ENCODE results near the gene PDAP1. TPM values are rescaled to one million over a fixed set of nuclear protein-coding genes. Genes with fewer than 3 reads are reported as not detected.

PDAP1 gene
- polyA plus RNA-seq, 1 of the 3 experiments (the other 2 are of a cell fraction) = 389 TPM

DNA sequence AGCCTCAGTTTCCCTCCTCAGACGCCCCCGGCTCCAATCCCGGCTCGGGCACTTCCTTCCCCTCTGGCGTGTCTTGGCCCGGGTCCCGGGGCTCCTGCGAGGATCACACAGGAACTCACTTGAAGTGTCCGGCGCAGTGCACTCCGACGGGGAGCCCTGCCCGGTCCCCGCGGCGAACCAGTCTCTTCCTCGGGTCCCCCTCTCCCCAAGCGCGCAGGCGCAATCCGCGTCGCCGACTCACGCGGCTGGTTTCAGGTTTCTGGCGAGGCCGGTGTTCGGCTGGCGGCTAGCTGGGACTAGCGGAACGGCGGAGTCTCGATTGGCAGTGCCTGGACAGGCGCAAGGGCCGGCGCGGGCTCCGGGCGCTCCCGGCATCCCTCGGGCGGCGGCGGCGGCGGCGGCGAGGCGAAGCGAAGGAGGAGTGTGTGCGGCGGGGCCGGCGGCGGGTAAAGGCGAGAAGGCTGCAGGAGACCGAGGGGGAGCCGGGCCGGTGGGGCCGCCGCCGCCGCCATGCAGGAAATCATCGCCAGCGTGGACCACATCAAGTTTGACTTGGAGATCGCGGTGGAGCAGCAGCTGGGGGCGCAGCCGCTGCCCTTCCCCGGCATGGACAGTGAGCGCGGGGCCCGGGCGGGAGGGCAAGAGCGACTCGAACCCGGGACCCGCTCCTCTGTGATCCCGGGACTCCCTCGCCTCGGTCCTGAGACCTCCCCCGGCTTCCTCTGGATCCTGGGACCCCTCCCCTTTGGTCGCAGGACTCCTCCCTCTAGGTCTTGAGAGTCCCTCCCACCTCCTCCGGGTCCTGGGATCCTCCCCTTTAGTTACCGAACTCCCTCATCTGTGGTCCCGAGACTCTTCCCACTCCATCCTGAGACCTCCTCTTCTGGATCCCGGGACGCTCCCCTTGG lies 30.4 kb upstream of the PDAP1 start, which contains the start of the genes CPSF4 and PTCD1 (continued):
- no peak for TF ChIP-seq EZH2phosphoT487 (IDR thresholded peaks at IDR 0.05; ENCODE audit: borderline replicate concordance, low read depth)
- TF ChIP-seq RCOR1 (IDR thresholded peaks at IDR 0.05; ENCODE audit: low read length) = no peak
- peak; percentile 84 for TF ChIP-seq POLR2AphosphoS5 (IDR thresholded peaks at IDR 0.05; ENCODE audit: low read depth, low read length)
- no peak for TF ChIP-seq SMC3 (IDR thresholded peaks at IDR 0.05; ENCODE audit: low read depth, low read length)
- TF ChIP-seq GATA2 (CRISPR knock-in tag; IDR thresholded peaks at IDR 0.05) = no peak
- TF ChIP-seq, protein P1, sequence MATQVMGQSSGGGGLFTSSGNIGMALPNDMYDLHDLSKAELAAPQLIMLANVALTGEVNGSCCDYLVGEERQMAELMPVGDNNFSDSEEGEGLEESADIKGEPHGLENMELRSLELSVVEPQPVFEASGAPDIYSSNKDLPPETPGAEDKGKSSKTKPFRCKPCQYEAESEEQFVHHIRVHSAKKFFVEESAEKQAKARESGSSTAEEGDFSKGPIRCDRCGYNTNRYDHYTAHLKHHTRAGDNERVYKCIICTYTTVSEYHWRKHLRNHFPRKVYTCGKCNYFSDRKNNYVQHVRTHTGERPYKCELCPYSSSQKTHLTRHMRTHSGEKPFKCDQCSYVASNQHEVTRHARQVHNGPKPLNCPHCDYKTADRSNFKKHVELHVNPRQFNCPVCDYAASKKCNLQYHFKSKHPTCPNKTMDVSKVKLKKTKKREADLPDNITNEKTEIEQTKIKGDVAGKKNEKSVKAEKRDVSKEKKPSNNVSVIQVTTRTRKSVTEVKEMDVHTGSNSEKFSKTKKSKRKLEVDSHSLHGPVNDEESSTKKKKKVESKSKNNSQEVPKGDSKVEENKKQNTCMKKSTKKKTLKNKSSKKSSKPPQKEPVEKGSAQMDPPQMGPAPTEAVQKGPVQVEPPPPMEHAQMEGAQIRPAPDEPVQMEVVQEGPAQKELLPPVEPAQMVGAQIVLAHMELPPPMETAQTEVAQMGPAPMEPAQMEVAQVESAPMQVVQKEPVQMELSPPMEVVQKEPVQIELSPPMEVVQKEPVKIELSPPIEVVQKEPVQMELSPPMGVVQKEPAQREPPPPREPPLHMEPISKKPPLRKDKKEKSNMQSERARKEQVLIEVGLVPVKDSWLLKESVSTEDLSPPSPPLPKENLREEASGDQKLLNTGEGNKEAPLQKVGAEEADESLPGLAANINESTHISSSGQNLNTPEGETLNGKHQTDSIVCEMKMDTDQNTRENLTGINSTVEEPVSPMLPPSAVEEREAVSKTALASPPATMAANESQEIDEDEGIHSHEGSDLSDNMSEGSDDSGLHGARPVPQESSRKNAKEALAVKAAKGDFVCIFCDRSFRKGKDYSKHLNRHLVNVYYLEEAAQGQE (IDR thresholded peaks at IDR 0.05; ENCODE audit: low read depth, low read length) = peak; percentile 27; the same call in 1 of the 2 replicates
- TF ChIP-seq, protein P2, sequence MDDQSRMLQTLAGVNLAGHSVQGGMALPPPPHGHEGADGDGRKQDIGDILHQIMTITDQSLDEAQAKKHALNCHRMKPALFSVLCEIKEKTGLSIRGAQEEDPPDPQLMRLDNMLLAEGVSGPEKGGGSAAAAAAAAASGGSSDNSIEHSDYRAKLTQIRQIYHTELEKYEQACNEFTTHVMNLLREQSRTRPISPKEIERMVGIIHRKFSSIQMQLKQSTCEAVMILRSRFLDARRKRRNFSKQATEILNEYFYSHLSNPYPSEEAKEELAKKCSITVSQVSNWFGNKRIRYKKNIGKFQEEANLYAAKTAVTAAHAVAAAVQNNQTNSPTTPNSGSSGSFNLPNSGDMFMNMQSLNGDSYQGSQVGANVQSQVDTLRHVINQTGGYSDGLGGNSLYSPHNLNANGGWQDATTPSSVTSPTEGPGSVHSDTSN (IDR thresholded peaks at IDR 0.05) = peak; percentile 49
- TF ChIP-seq SIN3A (IDR thresholded peaks at IDR 0.05; ENCODE audit: borderline replicate concordance, low read depth, low read length) = peak; percentile 94; the same call in 1 of the 2 replicates
- TF ChIP-seq RFX5 (IDR thresholded peaks at IDR 0.05; ENCODE audit: low read length) = no peak
- TF ChIP-seq NFIC (IDR thresholded peaks at IDR 0.05; ENCODE audit: borderline replicate concordance) = peak; percentile 33; the same call in 1 of the 2 replicates
- no peak; the same call in 1 of the 2 replicates for TF ChIP-seq RAD21 (IDR thresholded peaks at IDR 0.05; ENCODE audit: low read length)
- TF ChIP-seq, protein P3, sequence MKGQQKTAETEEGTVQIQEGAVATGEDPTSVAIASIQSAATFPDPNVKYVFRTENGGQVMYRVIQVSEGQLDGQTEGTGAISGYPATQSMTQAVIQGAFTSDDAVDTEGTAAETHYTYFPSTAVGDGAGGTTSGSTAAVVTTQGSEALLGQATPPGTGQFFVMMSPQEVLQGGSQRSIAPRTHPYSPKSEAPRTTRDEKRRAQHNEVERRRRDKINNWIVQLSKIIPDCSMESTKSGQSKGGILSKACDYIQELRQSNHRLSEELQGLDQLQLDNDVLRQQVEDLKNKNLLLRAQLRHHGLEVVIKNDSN (IDR thresholded peaks at IDR 0.05; ENCODE audit: borderline replicate concordance, low read depth) = peak; percentile 62
- TF ChIP-seq, protein P4, sequence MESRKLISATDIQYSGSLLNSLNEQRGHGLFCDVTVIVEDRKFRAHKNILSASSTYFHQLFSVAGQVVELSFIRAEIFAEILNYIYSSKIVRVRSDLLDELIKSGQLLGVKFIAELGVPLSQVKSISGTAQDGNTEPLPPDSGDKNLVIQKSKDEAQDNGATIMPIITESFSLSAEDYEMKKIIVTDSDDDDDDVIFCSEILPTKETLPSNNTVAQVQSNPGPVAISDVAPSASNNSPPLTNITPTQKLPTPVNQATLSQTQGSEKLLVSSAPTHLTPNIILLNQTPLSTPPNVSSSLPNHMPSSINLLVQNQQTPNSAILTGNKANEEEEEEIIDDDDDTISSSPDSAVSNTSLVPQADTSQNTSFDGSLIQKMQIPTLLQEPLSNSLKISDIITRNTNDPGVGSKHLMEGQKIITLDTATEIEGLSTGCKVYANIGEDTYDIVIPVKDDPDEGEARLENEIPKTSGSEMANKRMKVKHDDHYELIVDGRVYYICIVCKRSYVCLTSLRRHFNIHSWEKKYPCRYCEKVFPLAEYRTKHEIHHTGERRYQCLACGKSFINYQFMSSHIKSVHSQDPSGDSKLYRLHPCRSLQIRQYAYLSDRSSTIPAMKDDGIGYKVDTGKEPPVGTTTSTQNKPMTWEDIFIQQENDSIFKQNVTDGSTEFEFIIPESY (IDR thresholded peaks at IDR 0.05; ENCODE audit: borderline replicate concordance, low read depth) = peak; percentile 67; the same call in 1 of the 2 replicates
- TF ChIP-seq RXRA (IDR thresholded peaks at IDR 0.05; ENCODE audit: borderline replicate concordance, low read depth) = no peak
- peak; percentile 65 for TF ChIP-seq GABPA (IDR thresholded peaks at IDR 0.05; ENCODE audit: low read depth)
- peak; percentile 95 for TF ChIP-seq MXI1 (IDR thresholded peaks at IDR 0.05; ENCODE audit: low read depth, low read length)
- peak; percentile 70 for TF ChIP-seq ELF1 (IDR thresholded peaks at IDR 0.05)
- no peak; the same call in 1 of the 2 replicates for TF ChIP-seq TCF12 (IDR thresholded peaks at IDR 0.05)

Measured in SK-N-SH (cell line).